Neural progenitor cell (in vitro differentiated cells): ENCODE results near the gene RWDD3.

Experiments used
- EZH2 ChIP-seq: fragments of 200-600 bp; sonication (generic); IDR thresholded peaks from 2 replicates; pipeline ENCODE4 v1.6.1; 2017; ENCODE audit warnings: antibody characterized with exemption, mild to moderate bottlenecking, moderate library complexity
- EZH2phosphoT487 ChIP-seq: fragments of 200-600 bp; sonication (generic); IDR thresholded peaks from 2 replicates; pipeline ENCODE4 v1.6.1; 2017; ENCODE audit warnings: antibody characterized with exemption
- TF ChIP-seq, protein P1 (sequence below): fragments of 200-600 bp; sonication (generic); IDR thresholded peaks from 2 replicates; pipeline ENCODE4 v1.5.1; 2017; ENCODE audit warnings: antibody characterized with exemption, mild to moderate bottlenecking

- TF ChIP-seq, protein P1, sequence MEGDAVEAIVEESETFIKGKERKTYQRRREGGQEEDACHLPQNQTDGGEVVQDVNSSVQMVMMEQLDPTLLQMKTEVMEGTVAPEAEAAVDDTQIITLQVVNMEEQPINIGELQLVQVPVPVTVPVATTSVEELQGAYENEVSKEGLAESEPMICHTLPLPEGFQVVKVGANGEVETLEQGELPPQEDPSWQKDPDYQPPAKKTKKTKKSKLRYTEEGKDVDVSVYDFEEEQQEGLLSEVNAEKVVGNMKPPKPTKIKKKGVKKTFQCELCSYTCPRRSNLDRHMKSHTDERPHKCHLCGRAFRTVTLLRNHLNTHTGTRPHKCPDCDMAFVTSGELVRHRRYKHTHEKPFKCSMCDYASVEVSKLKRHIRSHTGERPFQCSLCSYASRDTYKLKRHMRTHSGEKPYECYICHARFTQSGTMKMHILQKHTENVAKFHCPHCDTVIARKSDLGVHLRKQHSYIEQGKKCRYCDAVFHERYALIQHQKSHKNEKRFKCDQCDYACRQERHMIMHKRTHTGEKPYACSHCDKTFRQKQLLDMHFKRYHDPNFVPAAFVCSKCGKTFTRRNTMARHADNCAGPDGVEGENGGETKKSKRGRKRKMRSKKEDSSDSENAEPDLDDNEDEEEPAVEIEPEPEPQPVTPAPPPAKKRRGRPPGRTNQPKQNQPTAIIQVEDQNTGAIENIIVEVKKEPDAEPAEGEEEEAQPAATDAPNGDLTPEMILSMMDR, result no peak
- TF ChIP-seq EZH2 (no peak), EZH2phosphoT487 (no peak)
Measured at GRCh38 chr1:95278173-95279006, 44.4 kb downstream of the RWDD3 start.
